ENCODE data around the gene C1QB. TPM values are rescaled to one million over a fixed set of nuclear protein-coding genes. Genes with fewer than 3 reads are reported as not detected.

The C1QB gene
- total and polyA plus RNA-seq, 5 donors from 2014 or later, result not detected

- Histone ChIP-seq H3K4me1 (ENCODE audit: control insufficient read depth, insufficient read depth, low read length, poor library complexity, severe bottlenecking) (no peaks in the 10 kb centered on the region), H3K27ac (ENCODE audit: insufficient read depth, low read length, poor library complexity, severe bottlenecking) (no peak overlapping the region), H3K9me3 (ENCODE audit: control insufficient read depth in 2 of 2, low read length in 2 of 2) (no peaks in the 10 kb centered on the region), H3K4me3 (ENCODE audit: low read depth, low read length) (no peak overlapping the region), H3K27me3 (ENCODE audit: control insufficient read depth, insufficient read depth, low read length) (no peaks in the 10 kb centered on the region), H3K36me3 (ENCODE audit: control insufficient read depth, insufficient read depth, low read length) (no peaks in the 10 kb centered on the region)
- no peak overlapping the region for H3K4me3 Mint-ChIP-seq
- DNase-seq (no peak), ATAC-seq (ENCODE audit: low read depth in 2 of 2) (no peak)
- H3K4me1 Mint-ChIP-seq, result no peaks in the 10 kb centered on the region
- H3K27me3 Mint-ChIP-seq, result peaks cover 27% of the 10 kb centered on the region
- H3K36me3 Mint-ChIP-seq, result no peaks in the 10 kb centered on the region
- peaks cover 0 to 1% (median 0%) of the 10 kb centered on the region in 7 donors for H3K9me3 Mint-ChIP-seq
- no peak overlapping the region for H3K27ac Mint-ChIP-seq
Observed at GRCh38 chr1:22626237-22627157, 26.5 kb upstream of the C1QB start.

- Mint-ChIP-seq H3K27me3 (peaks cover 25% of the 10 kb centered on the region), H3K4me3 (no peak overlapping the region)
- no peak overlapping the region for H3K4me3 ChIP-seq (ENCODE audit: low read depth, low read length)
Observed at GRCh38 chr1:22627331-22627730, 25.7 kb upstream of the C1QB start.

GRCh38 chr1:22628698-22629444 lies 24.2 kb upstream of the C1QB start:
- Histone ChIP-seq H3K36me3 (ENCODE audit: control insufficient read depth, insufficient read depth, low read length) (no peaks in the 10 kb centered on the region), H3K27ac (ENCODE audit: insufficient read depth, low read length, poor library complexity, severe bottlenecking) (no peak overlapping the region), H3K4me3 (ENCODE audit: low read depth, low read length) (no peak overlapping the region), H3K4me1 (ENCODE audit: control insufficient read depth, insufficient read depth, low read length, poor library complexity, severe bottlenecking) (no peaks in the 10 kb centered on the region), H3K27me3 (ENCODE audit: control insufficient read depth, insufficient read depth, low read length) (no peaks in the 10 kb centered on the region), H3K9me3 (ENCODE audit: control insufficient read depth in 2 of 2, low read length in 2 of 2) (no peaks in the 10 kb centered on the region)
- ATAC-seq (ENCODE audit: low read depth in 2 of 2) (no peak), DNase-seq (no peak)
- Mint-ChIP-seq H3K9me3 (no peaks in the 10 kb centered on the region), H3K4me3 (no peak overlapping the region), H3K27me3 (peaks cover 29% of the 10 kb centered on the region), H3K36me3 (no peaks in the 10 kb centered on the region), H3K27ac (no peak overlapping the region), H3K4me1 (no peaks in the 10 kb centered on the region)

More at GRCh38 chr1:22627331-22627730, 25.7 kb upstream of the C1QB start:
- Mint-ChIP-seq H3K4me1 (no peaks in the 10 kb centered on the region), H3K27ac (no peak overlapping the region), H3K9me3 (peaks cover 0 to 1% (median 0%) of the 10 kb centered on the region in 7 donors), H3K36me3 (no peaks in the 10 kb centered on the region)
- H3K36me3 ChIP-seq (ENCODE audit: control insufficient read depth, insufficient read depth, low read length), result no peaks in the 10 kb centered on the region
- no peak for DNase-seq
- H3K9me3 ChIP-seq (ENCODE audit: control insufficient read depth in 2 of 2, low read length in 2 of 2), result no peaks in the 10 kb centered on the region
- no peaks in the 10 kb centered on the region for H3K27me3 ChIP-seq (ENCODE audit: control insufficient read depth, insufficient read depth, low read length)
- no peaks in the 10 kb centered on the region for H3K4me1 ChIP-seq (ENCODE audit: control insufficient read depth, insufficient read depth, low read length, poor library complexity, severe bottlenecking)
- ATAC-seq (ENCODE audit: low read depth in 2 of 2), result no peak
- no peak overlapping the region for H3K27ac ChIP-seq (ENCODE audit: insufficient read depth, low read length, poor library complexity, severe bottlenecking)

GRCh38 chr1:22629886-22630285 lies 23.1 kb upstream of the C1QB start:
- no peak for ATAC-seq (ENCODE audit: low read depth in 2 of 2)
- no peak overlapping the region for H3K4me3 ChIP-seq (ENCODE audit: low read depth, low read length)
- H3K36me3 ChIP-seq (ENCODE audit: control insufficient read depth, insufficient read depth, low read length), result no peaks in the 10 kb centered on the region
- H3K27me3 ChIP-seq (ENCODE audit: control insufficient read depth, insufficient read depth, low read length), result no peaks in the 10 kb centered on the region
- no peak overlapping the region for H3K27ac ChIP-seq (ENCODE audit: insufficient read depth, low read length, poor library complexity, severe bottlenecking)
- H3K4me1 ChIP-seq (ENCODE audit: control insufficient read depth, insufficient read depth, low read length, poor library complexity, severe bottlenecking), result no peaks in the 10 kb centered on the region
- Mint-ChIP-seq H3K27ac (no peak overlapping the region), H3K9me3 (no peaks in the 10 kb centered on the region), H3K36me3 (no peaks in the 10 kb centered on the region), H3K27me3 (peaks cover 25% of the 10 kb centered on the region), H3K4me3 (no peak overlapping the region), H3K4me1 (no peaks in the 10 kb centered on the region)
- no peak for DNase-seq
- no peaks in the 10 kb centered on the region for H3K9me3 ChIP-seq (ENCODE audit: control insufficient read depth in 2 of 2, low read length in 2 of 2)

GRCh38 chr1:22633697-22634463 lies 19.2 kb upstream of the C1QB start:
- no peaks in the 10 kb centered on the region for H3K9me3 Mint-ChIP-seq
- Histone ChIP-seq H3K27ac (ENCODE audit: insufficient read depth, low read length, poor library complexity, severe bottlenecking) (no peak overlapping the region), H3K36me3 (ENCODE audit: control insufficient read depth, insufficient read depth, low read length) (no peaks in the 10 kb centered on the region), H3K4me1 (ENCODE audit: control insufficient read depth, insufficient read depth, low read length, poor library complexity, severe bottlenecking) (no peaks in the 10 kb centered on the region), H3K4me3 (ENCODE audit: low read depth, low read length) (no peak overlapping the region), H3K9me3 (ENCODE audit: control insufficient read depth in 2 of 2, low read length in 2 of 2) (no peaks in the 10 kb centered on the region), H3K27me3 (ENCODE audit: control insufficient read depth, insufficient read depth, low read length) (no peaks in the 10 kb centered on the region)
- peaks cover 18% of the 10 kb centered on the region for H3K27me3 Mint-ChIP-seq
- no peaks in the 10 kb centered on the region for H3K36me3 Mint-ChIP-seq
- no peak overlapping the region for H3K4me3 Mint-ChIP-seq
- H3K27ac Mint-ChIP-seq, result peak overlapping the region in 1 of 3 donors; percentile 24
- ATAC-seq (ENCODE audit: low read depth in 2 of 2) (no peak), DNase-seq (no peak)
- H3K4me1 Mint-ChIP-seq, result no peaks in the 10 kb centered on the region

GRCh38 chr1:22635436-22635835 lies 17.6 kb upstream of the C1QB start:
- Histone ChIP-seq H3K27me3 (ENCODE audit: control insufficient read depth, insufficient read depth, low read length) (no peaks in the 10 kb centered on the region), H3K27ac (ENCODE audit: insufficient read depth, low read length, poor library complexity, severe bottlenecking) (no peak overlapping the region), H3K9me3 (ENCODE audit: control insufficient read depth in 2 of 2, low read length in 2 of 2) (no peaks in the 10 kb centered on the region), H3K36me3 (ENCODE audit: control insufficient read depth, insufficient read depth, low read length) (no peaks in the 10 kb centered on the region), H3K4me1 (ENCODE audit: control insufficient read depth, insufficient read depth, low read length, poor library complexity, severe bottlenecking) (no peaks in the 10 kb centered on the region), H3K4me3 (ENCODE audit: low read depth, low read length) (no peak overlapping the region)
- Mint-ChIP-seq H3K27ac (no peak overlapping the region), H3K27me3 (peaks cover 18% of the 10 kb centered on the region), H3K36me3 (no peaks in the 10 kb centered on the region), H3K4me1 (no peaks in the 10 kb centered on the region), H3K4me3 (no peak overlapping the region), H3K9me3 (no peaks in the 10 kb centered on the region)
- ATAC-seq (ENCODE audit: low read depth in 2 of 2) (no peak), DNase-seq (no peak)

GRCh38 chr1:22636353-22636752 lies 16.7 kb upstream of the C1QB start, which contains the start of gene C1QA:
TSS of gene C1QA (plus strand) at chr1:22636628. CDS start at chr1:22637617, 989 bp downstream.
- no peaks in the 10 kb centered on the region for H3K27me3 ChIP-seq (ENCODE audit: control insufficient read depth, insufficient read depth, low read length)
- H3K27ac ChIP-seq (ENCODE audit: insufficient read depth, low read length, poor library complexity, severe bottlenecking), result no peak within 1 kb of the TSS
- Mint-ChIP-seq H3K4me3 (no peak within 1 kb of the TSS), H3K27ac (peak within 1 kb of the TSS in 1 of 3 donors; percentile 92), H3K36me3 (no peaks in the 10 kb centered on the region), H3K9me3 (no peaks in the 10 kb centered on the region), H3K4me1 (peaks cover 0 to 2% (median 0%) of the 10 kb centered on the region in 4 donors), H3K27me3 (peaks cover 18% of the 10 kb centered on the region)
- DNase-seq (no peak), ATAC-seq (ENCODE audit: low read depth in 2 of 2) (no peak)
- H3K36me3 ChIP-seq (ENCODE audit: control insufficient read depth, insufficient read depth, low read length), result no peaks in the 10 kb centered on the region
- no peaks in the 10 kb centered on the region for H3K9me3 ChIP-seq (ENCODE audit: control insufficient read depth in 2 of 2, low read length in 2 of 2)
- no peak within 1 kb of the TSS for H3K4me3 ChIP-seq (ENCODE audit: low read depth, low read length)
- no peaks in the 10 kb centered on the region for H3K4me1 ChIP-seq (ENCODE audit: control insufficient read depth, insufficient read depth, low read length, poor library complexity, severe bottlenecking)

Measured in CD4-positive, CD25-positive, alpha-beta regulatory T cell (primary cell).